HEK293 (cell line): ENCODE data around the gene C5orf47.

Experiments used
- PBX3 ChIP-seq: sonication (generic); formaldehyde crosslinking; IDR thresholded peaks from 2 replicates; pipeline ENCODE4 v1.8.1; 2022; ENCODE audit warnings: mild to moderate bottlenecking, moderate library complexity, missing genetic modification reagents
- RBAK ChIP-seq: fragments of 450-650 bp; formaldehyde crosslinking; IDR thresholded peaks from 2 replicates; pipeline ENCODE4 v1.5.1; 2016; ENCODE audit warnings: missing biosample characterization, missing genetic modification characterization

- TF ChIP-seq RBAK (tag by site-specific recombination) (no peak), PBX3 (CRISPR knock-in tag) (no peak)
Measured at GRCh38 chr5:173997331-173997730, 8.4 kb downstream of the C5orf47 start.
